Measurements from ENCODE around the gene SLC25A12. TPM values are rescaled to one million over a fixed set of nuclear protein-coding genes. Genes with fewer than 3 reads are reported as not detected.

SLC25A12 gene
- total RNA-seq, 1 donor from 2014 or later: 13.9 TPM

DNA sequence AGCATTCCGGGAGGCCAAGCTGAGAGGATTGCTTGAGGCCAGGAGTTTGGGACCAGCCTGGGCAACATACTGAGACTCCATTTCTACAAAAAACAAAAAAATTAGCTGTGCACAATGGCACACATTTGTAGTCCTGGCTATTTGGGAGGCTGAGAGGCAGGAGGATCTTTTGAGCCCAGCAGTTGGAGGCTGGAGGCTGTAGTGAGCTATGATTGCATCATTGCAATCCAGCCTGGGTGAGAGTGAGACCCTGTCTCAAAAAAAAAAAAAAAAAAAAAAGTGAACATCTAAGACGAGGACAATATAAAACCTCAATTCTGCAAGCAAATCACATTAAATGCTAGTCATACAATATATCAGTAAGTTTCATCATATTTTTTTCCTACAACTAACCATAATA is 25.4 kb upstream of the SLC25A12 start:
- DNase-seq (ENCODE audit: low spot score, unreplicated experiment): no peak
- H3K27me3 Mint-ChIP-seq: peaks cover 6% of the 10 kb centered on the region
- H3K9me3 Mint-ChIP-seq (ENCODE audit: low read depth): no peaks in the 10 kb centered on the region
- TF ChIP-seq, protein P1, sequence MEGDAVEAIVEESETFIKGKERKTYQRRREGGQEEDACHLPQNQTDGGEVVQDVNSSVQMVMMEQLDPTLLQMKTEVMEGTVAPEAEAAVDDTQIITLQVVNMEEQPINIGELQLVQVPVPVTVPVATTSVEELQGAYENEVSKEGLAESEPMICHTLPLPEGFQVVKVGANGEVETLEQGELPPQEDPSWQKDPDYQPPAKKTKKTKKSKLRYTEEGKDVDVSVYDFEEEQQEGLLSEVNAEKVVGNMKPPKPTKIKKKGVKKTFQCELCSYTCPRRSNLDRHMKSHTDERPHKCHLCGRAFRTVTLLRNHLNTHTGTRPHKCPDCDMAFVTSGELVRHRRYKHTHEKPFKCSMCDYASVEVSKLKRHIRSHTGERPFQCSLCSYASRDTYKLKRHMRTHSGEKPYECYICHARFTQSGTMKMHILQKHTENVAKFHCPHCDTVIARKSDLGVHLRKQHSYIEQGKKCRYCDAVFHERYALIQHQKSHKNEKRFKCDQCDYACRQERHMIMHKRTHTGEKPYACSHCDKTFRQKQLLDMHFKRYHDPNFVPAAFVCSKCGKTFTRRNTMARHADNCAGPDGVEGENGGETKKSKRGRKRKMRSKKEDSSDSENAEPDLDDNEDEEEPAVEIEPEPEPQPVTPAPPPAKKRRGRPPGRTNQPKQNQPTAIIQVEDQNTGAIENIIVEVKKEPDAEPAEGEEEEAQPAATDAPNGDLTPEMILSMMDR (IDR thresholded peaks at IDR 0.05; ENCODE audit: unreplicated experiment): no peak
- H3K36me3 Mint-ChIP-seq (ENCODE audit: insufficient read depth): peaks cover 1% of the 10 kb centered on the region
- H3K27ac Mint-ChIP-seq: no peak overlapping the region
- H3K4me1 Mint-ChIP-seq (ENCODE audit: low read depth): peaks cover 11% of the 10 kb centered on the region
- no peak overlapping the region for H3K4me3 Mint-ChIP-seq (ENCODE audit: low read depth)

DNA sequence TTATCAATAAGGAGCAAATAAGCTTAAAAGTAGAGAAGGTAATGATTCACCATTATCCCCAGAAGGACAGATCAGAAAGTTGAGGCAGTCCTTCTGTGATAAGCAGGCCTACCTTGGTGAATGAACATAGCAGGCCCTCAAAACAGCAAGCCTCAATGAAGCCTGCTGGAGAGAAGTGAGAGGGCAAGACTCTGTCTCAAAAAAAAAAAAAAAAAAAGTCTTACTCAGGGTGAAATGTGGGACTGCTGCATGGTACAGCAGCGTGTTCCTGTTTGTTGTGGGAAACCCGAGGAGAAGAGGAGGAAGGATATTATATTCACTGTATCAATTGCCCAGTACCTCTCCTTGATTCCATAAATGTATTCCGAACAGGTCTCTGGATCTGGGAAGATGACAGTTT is 19.5 kb upstream of the SLC25A12 start:
- no peak overlapping the region for H3K4me3 Mint-ChIP-seq (ENCODE audit: low read depth)

DNA sequence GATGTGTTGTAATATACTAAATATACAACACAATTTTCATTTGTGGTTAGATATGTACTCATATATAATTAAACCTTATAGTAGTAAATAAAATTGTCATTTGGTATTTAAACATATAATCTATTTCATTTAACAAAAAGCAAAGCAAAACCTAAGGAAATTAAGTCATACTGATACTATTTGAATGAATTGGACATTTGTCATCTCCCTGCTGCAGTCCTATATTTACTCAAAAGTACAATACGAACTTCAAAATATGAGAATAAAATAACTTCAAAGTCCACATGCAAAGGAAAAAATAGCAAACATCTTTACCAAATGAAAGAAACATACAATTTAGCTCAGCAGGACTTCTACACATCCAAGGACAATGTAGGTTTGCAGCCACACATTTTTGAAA is 16.4 kb upstream of the SLC25A12 start:
- no peak overlapping the region for H3K27ac Mint-ChIP-seq
- H3K4me1 Mint-ChIP-seq (ENCODE audit: low read depth): peaks cover 15% of the 10 kb centered on the region
- H3K36me3 Mint-ChIP-seq (ENCODE audit: insufficient read depth): no peaks in the 10 kb centered on the region
- peaks cover 5% of the 10 kb centered on the region for H3K9me3 Mint-ChIP-seq (ENCODE audit: low read depth)
- no peak overlapping the region for H3K4me3 Mint-ChIP-seq (ENCODE audit: low read depth)
- DNase-seq (ENCODE audit: low spot score, unreplicated experiment): no peak
- TF ChIP-seq, protein P1 (IDR thresholded peaks at IDR 0.05; ENCODE audit: unreplicated experiment): no peak
- H3K27me3 Mint-ChIP-seq: peaks cover 52% of the 10 kb centered on the region

More for the DNA sequence above, 19.5 kb upstream of the SLC25A12 start:
- H3K27ac Mint-ChIP-seq: no peak overlapping the region
- no peak for DNase-seq (ENCODE audit: low spot score, unreplicated experiment)
- TF ChIP-seq, protein P1 (IDR thresholded peaks at IDR 0.05; ENCODE audit: unreplicated experiment): no peak
- H3K9me3 Mint-ChIP-seq (ENCODE audit: low read depth): peaks cover 5% of the 10 kb centered on the region
- peaks cover 41% of the 10 kb centered on the region for H3K27me3 Mint-ChIP-seq
- no peaks in the 10 kb centered on the region for H3K36me3 Mint-ChIP-seq (ENCODE audit: insufficient read depth)
- H3K4me1 Mint-ChIP-seq (ENCODE audit: low read depth): peaks cover 13% of the 10 kb centered on the region

DNA sequence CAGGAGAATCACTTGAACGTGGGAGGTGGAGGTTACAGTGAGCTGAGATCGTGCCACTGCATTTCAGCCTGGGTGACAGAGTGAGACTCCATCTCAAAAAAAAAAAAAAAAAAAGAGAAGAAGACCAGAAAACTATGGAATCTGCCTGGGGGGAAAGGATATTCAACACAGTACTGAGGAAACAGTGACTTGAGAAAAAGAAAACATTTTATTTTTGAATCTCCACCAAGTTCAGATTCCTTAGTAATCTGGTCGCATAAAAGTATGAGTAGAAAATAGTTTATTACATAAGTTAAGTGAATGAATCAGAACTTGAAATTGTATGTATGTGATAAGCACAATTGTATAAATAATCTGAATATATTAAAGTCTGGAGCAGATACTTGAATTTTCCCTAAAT is 15.2 kb upstream of the SLC25A12 start:
- Mint-ChIP-seq H3K9me3 (ENCODE audit: low read depth) (peaks cover 5% of the 10 kb centered on the region), H3K4me3 (ENCODE audit: low read depth) (no peak overlapping the region), H3K36me3 (ENCODE audit: insufficient read depth) (no peaks in the 10 kb centered on the region), H3K4me1 (ENCODE audit: low read depth) (peaks cover 20% of the 10 kb centered on the region), H3K27me3 (peaks cover 49% of the 10 kb centered on the region), H3K27ac (no peak overlapping the region)
- DNase-seq (ENCODE audit: low spot score, unreplicated experiment): no peak
- TF ChIP-seq, protein P1 (IDR thresholded peaks at IDR 0.05; ENCODE audit: unreplicated experiment): no peak

DNA sequence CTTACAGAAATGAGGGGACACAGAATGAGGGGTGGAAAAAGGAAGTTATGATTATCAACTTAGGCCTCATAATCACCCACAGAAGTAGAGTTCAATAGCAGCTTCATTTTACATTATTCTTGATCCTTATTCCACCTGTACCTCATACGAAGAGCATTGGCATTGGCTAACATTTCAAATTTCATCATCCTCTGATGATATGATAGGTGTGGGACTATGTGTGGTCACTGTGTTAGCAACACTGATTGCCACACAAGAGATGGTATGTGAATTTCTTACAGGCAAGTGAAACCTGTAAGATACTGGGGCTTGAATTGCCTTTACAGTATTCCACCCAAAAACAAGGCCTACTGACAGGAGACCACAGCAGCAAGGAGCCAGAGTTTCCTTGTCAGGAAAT is 14.2 kb upstream of the SLC25A12 start:
- Mint-ChIP-seq H3K27me3 (peaks cover 46% of the 10 kb centered on the region), H3K9me3 (ENCODE audit: low read depth) (peaks cover 5% of the 10 kb centered on the region), H3K36me3 (ENCODE audit: insufficient read depth) (no peaks in the 10 kb centered on the region), H3K4me1 (ENCODE audit: low read depth) (peaks cover 16% of the 10 kb centered on the region), H3K27ac (no peak overlapping the region), H3K4me3 (ENCODE audit: low read depth) (no peak overlapping the region)
- DNase-seq (ENCODE audit: low spot score, unreplicated experiment): no peak
- TF ChIP-seq, protein P1 (IDR thresholded peaks at IDR 0.05; ENCODE audit: unreplicated experiment): no peak

All from progenitor cell of endocrine pancreas (in vitro differentiated cells).